ENCODE results near the gene TBX5.

Gene TBX5

DNA sequence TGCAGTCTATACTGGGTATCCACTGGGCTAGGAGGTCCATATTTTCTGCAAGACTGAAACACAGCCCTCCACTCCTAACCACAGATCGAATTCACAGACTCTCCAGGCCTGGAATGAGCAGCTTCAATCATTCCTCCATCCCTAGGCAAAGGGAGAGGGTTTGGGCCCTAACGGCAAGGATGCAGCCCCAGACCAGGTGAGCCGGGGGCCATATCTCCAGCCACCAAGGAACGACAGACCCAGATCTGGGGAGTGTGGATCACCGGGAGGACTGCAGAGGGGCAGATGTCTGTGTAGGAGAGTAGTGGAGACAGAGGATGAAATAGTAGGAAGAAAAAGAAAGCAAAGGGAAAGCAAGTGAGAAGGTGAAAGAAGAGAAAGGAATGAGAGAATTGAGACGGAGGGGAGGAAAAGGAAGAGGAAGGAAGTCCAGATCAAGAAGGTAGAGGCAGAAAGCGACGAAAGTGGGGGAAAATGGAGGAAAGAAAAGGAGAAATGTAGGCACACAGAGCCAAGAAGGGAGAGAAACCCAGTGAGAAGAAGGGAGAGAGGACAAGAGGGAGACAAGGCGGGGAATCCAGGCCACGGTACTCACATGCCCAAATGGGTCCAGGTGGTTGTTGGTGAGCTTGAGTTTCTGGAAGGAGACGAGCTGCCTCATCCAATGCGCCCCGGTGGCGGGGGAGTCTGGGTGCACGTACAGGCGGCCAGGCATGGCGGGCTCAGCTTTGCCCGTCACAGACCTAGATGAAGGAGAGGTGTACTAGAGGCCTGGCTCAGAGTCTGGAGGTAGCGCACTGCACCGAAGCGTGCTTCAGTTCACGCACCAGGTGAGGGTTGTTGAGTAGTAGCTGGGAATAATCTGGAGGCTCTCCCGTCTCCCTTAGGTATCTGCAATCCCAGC, 7.7 kb downstream of the TBX5 start:
- Histone ChIP-seq H3K9ac (no peak overlapping the region), H2AFZ (no peak overlapping the region), H3K27ac (no peak overlapping the region), H3K36me3 (ENCODE audit: control insufficient read depth, insufficient read depth, low read length) (no peaks in the 10 kb centered on the region), H3K4me2 (ENCODE audit: low read length) (no peak overlapping the region), H3K79me2 (no peaks in the 10 kb centered on the region), H3K9me3 (ENCODE audit: control insufficient read depth, low read length) (no peaks in the 10 kb centered on the region), H3K4me3 (ENCODE audit: low read depth, low read length) (no peak overlapping the region), H3K4me1 (no peaks in the 10 kb centered on the region), H3K27me3 (ENCODE audit: control insufficient read depth, insufficient read depth, low read length) (peaks cover 7% of the 10 kb centered on the region)
- TF ChIP-seq, protein P1, sequence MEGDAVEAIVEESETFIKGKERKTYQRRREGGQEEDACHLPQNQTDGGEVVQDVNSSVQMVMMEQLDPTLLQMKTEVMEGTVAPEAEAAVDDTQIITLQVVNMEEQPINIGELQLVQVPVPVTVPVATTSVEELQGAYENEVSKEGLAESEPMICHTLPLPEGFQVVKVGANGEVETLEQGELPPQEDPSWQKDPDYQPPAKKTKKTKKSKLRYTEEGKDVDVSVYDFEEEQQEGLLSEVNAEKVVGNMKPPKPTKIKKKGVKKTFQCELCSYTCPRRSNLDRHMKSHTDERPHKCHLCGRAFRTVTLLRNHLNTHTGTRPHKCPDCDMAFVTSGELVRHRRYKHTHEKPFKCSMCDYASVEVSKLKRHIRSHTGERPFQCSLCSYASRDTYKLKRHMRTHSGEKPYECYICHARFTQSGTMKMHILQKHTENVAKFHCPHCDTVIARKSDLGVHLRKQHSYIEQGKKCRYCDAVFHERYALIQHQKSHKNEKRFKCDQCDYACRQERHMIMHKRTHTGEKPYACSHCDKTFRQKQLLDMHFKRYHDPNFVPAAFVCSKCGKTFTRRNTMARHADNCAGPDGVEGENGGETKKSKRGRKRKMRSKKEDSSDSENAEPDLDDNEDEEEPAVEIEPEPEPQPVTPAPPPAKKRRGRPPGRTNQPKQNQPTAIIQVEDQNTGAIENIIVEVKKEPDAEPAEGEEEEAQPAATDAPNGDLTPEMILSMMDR (IDR thresholded peaks at IDR 0.05), result no peak

DNA sequence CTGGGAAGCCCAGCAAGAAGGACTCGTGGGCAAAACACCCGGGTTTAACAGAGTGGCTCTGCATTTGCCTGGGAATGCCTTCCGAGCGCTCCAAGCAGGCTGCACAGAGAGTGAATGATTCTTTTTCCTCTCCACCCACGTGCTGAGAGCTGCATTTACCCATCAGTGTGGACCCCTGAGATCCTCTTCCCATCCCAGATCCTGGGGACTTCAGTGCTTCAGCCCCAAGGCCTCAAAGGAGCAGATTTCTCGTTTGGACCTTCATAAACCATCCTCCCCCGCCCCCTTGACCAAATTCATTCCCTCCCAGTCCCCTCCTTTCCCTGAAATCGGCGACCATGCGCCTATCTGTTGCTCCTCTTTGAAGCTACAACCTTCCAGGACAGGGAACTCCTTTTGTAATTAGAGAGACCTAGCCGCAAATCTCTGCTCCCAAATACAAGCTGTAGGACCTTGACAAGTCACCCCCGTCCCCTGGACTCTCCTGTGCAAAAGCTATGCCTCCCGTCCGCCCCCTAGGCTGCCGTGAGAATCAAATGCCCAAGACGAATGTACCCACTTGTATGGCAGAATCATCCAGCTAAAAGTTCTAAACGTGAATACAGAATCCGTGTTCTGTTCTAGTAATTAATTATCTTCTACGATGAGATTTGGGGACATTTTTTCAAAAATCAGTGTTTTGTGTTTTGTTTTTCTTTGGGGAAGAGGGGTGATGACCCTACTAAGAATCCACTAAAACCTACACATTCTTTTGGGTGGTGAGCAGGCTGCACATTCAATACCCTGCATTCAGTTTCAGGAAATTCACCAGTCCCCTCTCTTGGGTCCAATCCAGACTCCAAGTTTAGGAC, 8.8 kb downstream of the TBX5 start:
- Histone ChIP-seq H3K4me1 (no peaks in the 10 kb centered on the region), H3K9me3 (ENCODE audit: control insufficient read depth, low read length) (no peaks in the 10 kb centered on the region), H3K4me2 (ENCODE audit: low read length) (no peak overlapping the region), H3K27ac (no peak overlapping the region), H2AFZ (no peak overlapping the region), H3K4me3 (ENCODE audit: low read depth, low read length) (no peak overlapping the region), H3K9ac (no peak overlapping the region), H3K36me3 (ENCODE audit: control insufficient read depth, insufficient read depth, low read length) (no peaks in the 10 kb centered on the region), H3K79me2 (no peaks in the 10 kb centered on the region), H3K27me3 (ENCODE audit: control insufficient read depth, insufficient read depth, low read length) (peaks cover 7% of the 10 kb centered on the region)
- TF ChIP-seq, protein P1 (IDR thresholded peaks at IDR 0.05), result no peak

DNA sequence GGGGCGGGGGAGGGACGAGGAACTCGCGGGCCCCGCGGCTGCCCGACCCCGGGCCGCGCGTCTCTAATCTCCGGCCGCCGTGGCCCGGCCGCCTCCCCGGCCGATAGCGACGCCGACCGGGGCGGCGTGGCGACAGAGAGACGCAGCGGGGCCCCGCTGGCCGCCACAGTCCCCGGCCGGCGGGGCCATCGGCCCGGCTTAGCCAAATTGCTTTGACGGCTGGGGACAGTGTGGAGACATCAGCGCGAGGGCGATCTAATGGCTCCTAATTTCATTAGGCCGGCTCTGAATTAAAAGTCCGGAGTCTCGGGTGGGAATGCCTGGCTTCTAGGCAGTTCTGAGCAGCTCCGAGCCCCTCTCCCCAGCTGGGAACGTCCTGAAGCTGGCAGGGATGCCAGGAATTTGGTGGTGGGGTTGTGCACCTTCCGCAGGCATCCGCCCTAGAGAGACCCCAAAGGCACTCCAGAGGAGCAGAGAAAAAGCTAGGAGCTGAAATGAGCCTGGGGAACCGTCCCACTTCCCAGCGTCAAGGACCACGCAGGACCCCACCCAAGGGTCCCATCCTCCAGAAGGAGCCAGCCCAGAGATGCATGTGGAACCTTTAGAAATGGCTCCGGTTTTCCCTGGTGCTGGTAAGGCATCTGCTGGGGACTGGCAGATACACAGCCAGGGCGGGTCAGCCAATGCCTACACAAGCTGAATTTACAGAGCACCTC, 9.6 kb downstream of the TBX5 start:
- TF ChIP-seq, protein P1 (IDR thresholded peaks at IDR 0.05), result no peak
- H3K79me2 ChIP-seq, result no peaks in the 10 kb centered on the region
- no peaks in the 10 kb centered on the region for H3K36me3 ChIP-seq (ENCODE audit: control insufficient read depth, insufficient read depth, low read length)
- H3K27me3 ChIP-seq (ENCODE audit: control insufficient read depth, insufficient read depth, low read length), result peaks cover 7% of the 10 kb centered on the region
- H3K4me2 ChIP-seq (ENCODE audit: low read length), result no peak overlapping the region
- H2AFZ ChIP-seq, result no peak overlapping the region
- H3K9ac ChIP-seq, result no peak overlapping the region
- no peaks in the 10 kb centered on the region for H3K9me3 ChIP-seq (ENCODE audit: control insufficient read depth, low read length)
- H3K27ac ChIP-seq, result no peak overlapping the region
- no peak overlapping the region for H3K4me3 ChIP-seq (ENCODE audit: low read depth, low read length)
- H3K4me1 ChIP-seq, result no peaks in the 10 kb centered on the region

DNA sequence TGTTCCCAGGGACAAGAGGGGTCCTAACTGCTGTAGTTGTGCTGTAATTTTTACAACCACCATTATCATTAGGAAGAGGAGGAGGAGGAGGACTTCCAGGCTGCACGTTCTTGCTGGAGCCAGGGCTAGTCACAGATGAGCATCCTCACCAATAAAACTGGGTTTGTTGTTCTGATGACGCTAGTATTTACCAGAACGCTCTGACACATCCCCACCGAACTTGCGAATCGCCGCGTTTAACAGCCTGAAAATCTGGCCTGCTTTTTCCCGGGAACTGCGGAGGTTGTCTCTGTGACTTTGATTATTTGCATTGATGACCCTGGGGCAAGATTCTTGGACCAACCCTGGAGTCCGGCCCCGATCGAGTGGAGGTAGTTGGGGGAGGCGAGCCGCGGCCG, 10.2 kb downstream of the TBX5 start:
- no peaks in the 10 kb centered on the region for H3K36me3 ChIP-seq (ENCODE audit: control insufficient read depth, insufficient read depth, low read length)
- no peak overlapping the region for H3K4me2 ChIP-seq (ENCODE audit: low read length)
- H3K9me3 ChIP-seq (ENCODE audit: control insufficient read depth, low read length), result no peaks in the 10 kb centered on the region
- H2AFZ ChIP-seq, result no peak overlapping the region
- H3K27me3 ChIP-seq (ENCODE audit: control insufficient read depth, insufficient read depth, low read length), result peaks cover 7% of the 10 kb centered on the region
- no peak overlapping the region for H3K27ac ChIP-seq
- no peaks in the 10 kb centered on the region for H3K79me2 ChIP-seq
- H3K4me3 ChIP-seq (ENCODE audit: low read depth, low read length), result no peak overlapping the region
- no peaks in the 10 kb centered on the region for H3K4me1 ChIP-seq
- no peak overlapping the region for H3K9ac ChIP-seq
- TF ChIP-seq, protein P1 (IDR thresholded peaks at IDR 0.05), result no peak

All from parathyroid adenoma (tissue), 2 donors.